GM19035 (cell line): ENCODE data around the gene TMX4.
"Not testable (repeated sequence)": the region's sequence is repeated elsewhere in the genome, so short reads cannot be mapped to it uniquely, and the experiment has no call there.

Experiments used
- ATAC-seq: cut with Tn5 transposase; IDR thresholded peaks from one replicate; pipeline ENCODE4 v1.9.1; 2021; ENCODE audit not compliant: unreplicated experiment

Gene TMX4

GRCh38 chr20:8019246-8019997 lies at the start of gene TMX4:
Gene TMX4, minus strand, starts transcription at chr20:8019761. Its CDS starts 148 bp downstream, at chr20:8019613.
- peak; percentile 88 for ATAC-seq

- ATAC-seq, result no peak
Observed at GRCh38 chr20:8067082-8067481, 47.5 kb upstream of the TMX4 start.

GRCh38 chr20:8066662-8067061 lies 47.1 kb upstream of the TMX4 start:
- ATAC-seq, result no peak

GRCh38 chr20:8065691-8066090 lies 46.1 kb upstream of the TMX4 start:
- no peak for ATAC-seq

- ATAC-seq, result no peak
Observed at GRCh38 chr20:8062756-8063155, 43.2 kb upstream of the TMX4 start.

- no peak for ATAC-seq
Observed at GRCh38 chr20:8061861-8062518, 42.4 kb upstream of the TMX4 start.

- ATAC-seq, result no peak
Observed at GRCh38 chr20:8060977-8061376, 41.4 kb upstream of the TMX4 start.

GRCh38 chr20:8057871-8058270 lies 38.3 kb upstream of the TMX4 start:
- no peak for ATAC-seq

GRCh38 chr20:8055096-8055495 lies 35.5 kb upstream of the TMX4 start:
- no peak for ATAC-seq

- no peak for ATAC-seq
Observed at GRCh38 chr20:8050157-8050837, 30.7 kb upstream of the TMX4 start.

- no peak for ATAC-seq
Observed at GRCh38 chr20:8049310-8049709, 29.7 kb upstream of the TMX4 start.

- no peak for ATAC-seq
Observed at GRCh38 chr20:8045946-8046345, 26.4 kb upstream of the TMX4 start.

- peak; percentile 85 for ATAC-seq
Observed at GRCh38 chr20:8043687-8044282, 24.2 kb upstream of the TMX4 start.

- ATAC-seq, result no peak
Observed at GRCh38 chr20:8039042-8039441, 19.5 kb upstream of the TMX4 start.

- ATAC-seq, result peak; percentile 54
Observed at GRCh38 chr20:8036771-8037170, 17.2 kb upstream of the TMX4 start.

- no peak for ATAC-seq
Observed at GRCh38 chr20:8033151-8033841, 13.7 kb upstream of the TMX4 start.

GRCh38 chr20:8032499-8032898 lies 12.9 kb upstream of the TMX4 start:
- no peak for ATAC-seq

- not testable (repeated sequence) for ATAC-seq
Observed at GRCh38 chr20:8031539-8031938, 12.0 kb upstream of the TMX4 start.

- no peak for ATAC-seq
Observed at GRCh38 chr20:8021541-8022269, 2.1 kb upstream of the TMX4 start.

GRCh38 chr20:8020314-8021079 lies 936 bp upstream of the TMX4 start:
- peak; percentile 39 for ATAC-seq
